GM18870 (cell line): ENCODE results near the gene CD69.

Experiments
- ATAC-seq: cut with Tn5 transposase; IDR thresholded peaks from one replicate; pipeline ENCODE4 v1.9.1; 2021; ENCODE audit warnings: moderate library complexity; ENCODE audit not compliant: unreplicated experiment

The CD69 gene

DNA sequence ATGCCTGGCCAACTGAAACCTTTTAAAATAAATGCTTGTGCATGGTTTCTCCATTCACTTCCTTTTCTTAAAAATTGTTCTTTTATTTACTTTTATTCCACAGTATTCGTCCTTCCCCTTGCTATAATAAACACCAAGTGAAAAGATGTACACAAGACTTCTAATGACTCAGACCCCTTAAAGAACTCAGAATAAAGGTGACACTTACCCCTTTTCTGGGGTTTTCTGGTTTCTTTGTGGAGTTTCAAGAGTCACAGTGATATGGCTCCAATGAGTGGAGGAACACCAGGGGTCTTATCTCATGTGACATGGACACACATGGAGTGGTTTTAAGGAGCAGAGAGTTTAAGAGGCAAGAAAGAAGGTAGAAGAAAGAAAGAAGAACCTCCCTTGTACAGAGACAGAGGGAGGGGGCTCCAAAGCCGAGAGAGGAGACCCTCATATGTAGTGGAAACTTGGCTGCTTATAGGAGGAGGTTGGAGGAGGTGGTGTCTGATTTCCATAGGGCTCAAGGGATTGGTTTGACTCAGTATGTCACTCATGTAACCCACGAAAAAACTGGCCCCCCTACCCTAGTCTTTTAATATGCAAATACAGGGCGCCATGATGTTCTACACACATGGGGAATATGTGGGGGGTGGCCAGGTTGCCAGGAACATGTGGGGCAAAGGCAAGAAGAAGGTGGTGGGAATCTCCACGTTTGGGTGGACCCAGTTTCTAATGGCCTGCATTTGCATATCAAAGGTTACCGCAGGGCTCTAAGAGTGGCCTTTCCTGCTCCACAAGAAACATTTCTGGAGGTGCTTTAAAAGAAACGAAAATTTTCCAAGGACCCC lies 22.1 kb upstream of the CD69 start:
- no peak for ATAC-seq

GRCh38 chr12:9781360-9781759 lies 20.7 kb upstream of the CD69 start:
- ATAC-seq = no peak

DNA sequence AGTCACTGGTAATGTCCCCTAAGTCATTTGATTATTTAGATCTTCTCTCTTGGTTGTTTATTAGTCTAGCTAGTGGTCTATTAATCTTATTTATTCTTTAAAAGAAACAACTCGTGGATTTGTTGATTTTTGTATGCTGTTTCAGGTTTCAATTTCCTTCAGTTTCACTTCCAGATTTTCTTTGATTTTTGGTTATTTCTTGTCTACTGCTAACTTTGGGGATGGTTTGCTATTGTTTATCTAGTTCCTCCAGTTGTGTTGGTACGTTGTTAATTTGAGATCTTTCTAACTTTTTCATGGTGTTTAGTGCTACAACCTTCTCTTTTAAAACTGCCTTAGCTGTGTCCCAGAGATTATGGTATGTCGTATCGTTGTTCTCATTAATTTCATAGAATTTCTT lies 18.5 kb upstream of the CD69 start:
- ATAC-seq = no peak

GRCh38 chr12:9776781-9777180 lies 16.1 kb upstream of the CD69 start:
- no peak for ATAC-seq

DNA sequence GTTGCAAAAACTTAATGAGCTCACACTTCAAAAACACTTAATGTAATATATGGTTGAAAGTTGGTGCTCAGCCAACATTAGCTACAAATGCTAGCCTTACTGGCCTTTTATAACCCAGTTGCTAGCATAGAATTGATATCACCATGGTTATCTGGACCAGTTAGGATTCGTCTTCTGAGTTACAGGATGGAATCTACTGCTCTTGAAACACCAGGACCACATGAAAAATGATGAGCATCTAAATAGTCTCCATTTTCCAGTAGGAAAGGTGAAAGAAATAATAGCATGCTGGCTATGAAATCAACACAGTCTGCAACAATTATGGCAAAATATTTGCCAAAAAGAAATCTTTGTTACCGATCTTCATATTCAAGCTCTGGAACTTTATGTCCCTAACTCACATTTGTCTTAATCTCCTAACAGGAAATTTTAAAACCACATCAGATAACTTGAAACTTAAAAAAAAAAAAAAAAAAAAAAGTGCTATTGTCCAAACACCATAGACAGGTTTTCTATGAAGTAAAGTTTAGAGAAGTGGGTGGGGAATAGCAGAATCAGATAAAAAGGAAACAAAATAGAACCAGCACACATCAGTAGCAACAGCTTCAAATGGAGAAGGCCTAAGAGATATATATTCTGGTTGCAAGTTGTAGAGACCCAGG lies 12.6 kb upstream of the CD69 start:
- ATAC-seq = no peak

GRCh38 chr12:9763025-9763424 lies 2.3 kb upstream of the CD69 start:
- no peak for ATAC-seq

DNA sequence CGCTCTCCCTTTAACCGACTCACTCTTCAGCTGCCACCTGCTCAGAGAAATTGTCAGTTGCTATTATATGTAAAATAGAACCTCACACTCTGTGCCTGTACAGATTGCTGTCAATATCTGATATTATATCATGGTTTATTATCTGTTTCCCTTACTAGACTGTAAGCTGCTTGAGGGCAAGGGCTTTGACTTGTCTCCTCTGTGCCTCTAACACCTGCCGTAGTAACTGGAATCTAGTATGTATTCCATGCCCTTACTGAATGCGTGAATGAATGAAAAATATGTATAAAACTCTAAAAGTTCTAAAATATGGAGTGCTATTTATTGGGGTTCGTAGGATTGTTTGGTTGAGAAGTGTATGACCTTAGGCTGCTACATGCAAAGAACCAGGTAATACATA lies 1.7 kb upstream of the CD69 start:
- ATAC-seq = no peak

DNA sequence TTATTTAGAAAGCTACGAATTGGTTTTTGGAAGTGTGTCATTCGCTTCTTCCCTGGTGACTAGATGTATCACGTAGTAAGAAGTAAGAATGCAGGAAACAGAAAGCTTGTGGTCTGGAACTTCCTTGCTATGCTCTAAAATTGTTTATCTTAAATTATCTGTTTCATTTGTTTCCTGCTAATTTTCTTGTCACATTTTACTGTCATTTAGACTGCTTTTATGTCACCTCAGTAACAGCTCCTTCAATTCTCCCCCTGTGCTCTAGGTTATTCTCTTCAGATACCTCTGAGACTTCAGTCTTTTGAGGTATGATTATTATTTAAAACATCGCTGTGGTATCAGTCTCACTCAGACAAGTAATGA lies 699 bp upstream of the CD69 start:
- ATAC-seq = no peak

- no peak for ATAC-seq
Measured at GRCh38 chr12:9760120-9760519, 581 bp downstream of the CD69 start.

GRCh38 chr12:9759694-9760093 lies 1.0 kb downstream of the CD69 start:
- ATAC-seq = no peak

GRCh38 chr12:9758119-9758518 lies 2.6 kb downstream of the CD69 start:
- ATAC-seq = no peak

- no peak for ATAC-seq
Measured at GRCh38 chr12:9757433-9758025, 3.2 kb downstream of the CD69 start.

- ATAC-seq = no peak
Measured at GRCh38 chr12:9756706-9757105, 4.0 kb downstream of the CD69 start.

GRCh38 chr12:9756170-9756569 lies 4.5 kb downstream of the CD69 start:
- ATAC-seq = no peak

- ATAC-seq = no peak
Measured at GRCh38 chr12:9755567-9755966, 5.1 kb downstream of the CD69 start.

DNA sequence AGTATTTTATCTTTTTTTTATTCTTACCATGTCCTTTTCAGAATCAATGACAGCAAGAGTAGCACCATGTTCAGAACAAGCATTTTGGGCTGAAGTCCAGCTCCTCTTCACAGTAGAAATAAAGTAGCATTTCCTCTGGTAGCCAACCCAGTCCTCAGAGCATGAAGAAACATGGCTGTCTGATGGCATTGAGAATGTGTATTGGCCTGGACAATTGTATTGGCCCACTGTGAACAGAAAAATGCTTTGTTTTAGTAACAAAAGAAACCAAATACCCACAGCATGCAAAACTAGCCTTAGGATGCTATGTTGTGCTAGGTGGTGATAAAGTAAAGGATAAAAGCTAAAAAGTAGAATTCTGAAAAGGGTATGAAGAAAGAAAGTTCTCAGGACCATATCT lies 5.7 kb downstream of the CD69 start:
- ATAC-seq = no peak

GRCh38 chr12:9754099-9754927 lies 6.4 kb downstream of the CD69 start:
- ATAC-seq = no peak

GRCh38 chr12:9753498-9753897 lies 7.2 kb downstream of the CD69 start:
- no peak for ATAC-seq

DNA sequence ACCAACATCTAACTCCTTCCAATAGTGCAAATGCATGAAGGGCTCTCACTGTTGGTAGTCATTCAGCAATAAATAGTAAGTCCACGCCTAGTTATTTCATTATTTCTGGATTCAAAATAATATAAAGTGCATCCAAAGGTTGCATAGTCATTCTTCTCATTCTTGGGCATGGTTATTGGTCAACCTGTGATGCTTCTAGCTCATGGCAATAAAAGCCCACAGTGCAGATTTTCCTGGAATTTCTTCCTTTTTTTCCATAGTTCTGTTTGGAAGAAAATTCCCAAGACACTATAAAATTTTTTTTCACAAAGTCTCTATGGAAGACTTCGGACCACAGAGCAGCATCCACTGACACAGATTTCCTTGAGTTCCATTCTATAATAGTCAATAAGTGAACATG lies 7.6 kb downstream of the CD69 start:
- no peak for ATAC-seq

DNA sequence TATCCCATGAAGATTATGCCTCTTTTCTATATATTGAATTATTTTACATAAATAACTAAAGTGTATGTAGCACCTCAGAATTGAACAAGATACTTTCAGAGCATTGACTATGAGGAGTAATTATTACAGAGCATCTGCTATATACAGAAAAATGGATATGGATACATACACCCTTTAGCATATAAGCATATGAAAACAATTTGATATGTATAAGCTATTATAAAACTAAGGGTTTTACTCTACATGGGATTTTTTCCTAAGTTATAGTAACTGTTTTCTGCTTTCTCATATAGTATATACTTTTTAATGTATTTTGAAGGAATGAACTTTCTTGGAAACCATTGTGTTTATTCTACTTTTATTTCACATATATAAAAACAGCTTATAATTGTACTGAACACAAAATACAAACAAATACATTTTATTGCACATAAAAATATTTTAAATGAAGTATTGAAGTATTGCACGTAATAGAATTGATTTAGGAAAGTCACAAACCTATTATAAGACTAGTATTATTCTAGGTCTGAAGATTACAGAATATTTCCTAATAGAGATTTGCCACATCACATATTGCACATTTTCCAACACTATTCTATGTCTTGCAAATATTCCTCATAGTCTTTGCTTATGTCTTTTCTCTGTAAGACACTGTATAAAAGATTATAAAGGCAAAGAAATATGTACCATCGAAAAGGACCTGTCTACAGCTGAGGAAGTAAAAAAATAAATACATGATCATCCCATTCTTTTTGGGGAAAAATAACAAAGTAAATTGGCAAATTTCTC lies 8.4 kb downstream of the CD69 start:
- no peak for ATAC-seq
